Parathyroid adenoma (tissue), 2 donors: ENCODE results near the gene CD36.

Source experiments
- H2AFZ ChIP-seq: fragments of 300-600 bp; sonication (generic); one replicate; pipeline ENCODE4 v1.7.0; 2017; ENCODE audit warnings: antibody characterized with exemption, mild to moderate bottlenecking
- H3K27ac ChIP-seq: fragments of 300-600 bp; sonication (generic); one replicate; pipeline ENCODE4 v1.7.0; 2017
- H3K27me3 ChIP-seq: fragments of 300-600 bp; sonication (generic); one replicate; pipeline ENCODE4 v1.7.0; 2017; ENCODE audit warnings: low read length; ENCODE audit not compliant: control insufficient read depth, insufficient read depth
- H3K36me3 ChIP-seq: fragments of 300-600 bp; sonication (generic); one replicate; pipeline ENCODE4 v1.7.0; 2017; ENCODE audit warnings: low read length; ENCODE audit not compliant: control insufficient read depth, insufficient read depth
- H3K4me1 ChIP-seq: fragments of 300-600 bp; sonication (generic); one replicate; pipeline ENCODE4 v1.7.0; 2017; ENCODE audit warnings: control low read depth
- H3K4me2 ChIP-seq: fragments of 300-600 bp; sonication (generic); one replicate; pipeline ENCODE4 v1.7.0; 2017; ENCODE audit warnings: low read length
- H3K4me3 ChIP-seq: fragments of 300-600 bp; sonication (generic); one replicate; pipeline ENCODE4 v1.7.0; 2017; ENCODE audit warnings: low read depth, low read length
- H3K79me2 ChIP-seq: fragments of 300-600 bp; sonication (generic); one replicate; pipeline ENCODE4 v1.7.0; 2017; ENCODE audit warnings: control low read depth
- H3K9ac ChIP-seq: fragments of 300-600 bp; sonication (generic); one replicate; pipeline ENCODE4 v1.7.0; 2017; ENCODE audit warnings: mild to moderate bottlenecking
- H3K9me3 ChIP-seq: fragments of 300-600 bp; sonication (generic); one replicate; pipeline ENCODE4 v1.7.0; 2017; ENCODE audit warnings: low read length; ENCODE audit not compliant: control insufficient read depth
- CTCF ChIP-seq: fragments of 300-600 bp; sonication (generic); IDR thresholded peaks from one replicate; pipeline ENCODE4 v1.7.0; 2017; ENCODE audit warnings: antibody characterized with exemption, mild to moderate bottlenecking
- donor health status: primary hyperparathyroidism.

CD36 gene

GRCh38 chr7:80725181-80725611 is 86.8 kb downstream of the CD36 start:
- H3K4me2 ChIP-seq: no peak overlapping the region
- no peaks in the 10 kb centered on the region for H3K79me2 ChIP-seq
- no peak overlapping the region for H2AFZ ChIP-seq
- H3K9me3 ChIP-seq: no peaks in the 10 kb centered on the region
- no peaks in the 10 kb centered on the region for H3K36me3 ChIP-seq
- no peak overlapping the region for H3K27ac ChIP-seq
- TF ChIP-seq CTCF: no peak
- H3K9ac ChIP-seq: no peak overlapping the region
- H3K4me1 ChIP-seq: no peaks in the 10 kb centered on the region
- H3K4me3 ChIP-seq: no peak overlapping the region
- no peaks in the 10 kb centered on the region for H3K27me3 ChIP-seq
